K562 (cell line): ENCODE data around the gene ARMH1. TPM values are rescaled to one million over a fixed set of nuclear protein-coding genes. Genes with fewer than 3 reads are reported as not detected.

Experiments used
- ARID3A ChIP-seq: IDR thresholded peaks from 2 replicates; pipeline ENCODE4 v1.6.1; 2012; ENCODE audit warnings: low read depth, low read length, improper control_type of control experiment, borderline replicate concordance
- CREB3 ChIP-seq: fragments of 450-650 bp; conservative IDR thresholded peaks from 2 replicates; pipeline ENCODE4 v1.6.1; 2016; ENCODE audit warnings: missing genetic modification characterization, low read depth, mild to moderate bottlenecking, missing compliant biosample characterization, moderate library complexity
- MXI1 ChIP-seq: IDR thresholded peaks from 2 replicates; pipeline ENCODE4 v1.6.1; 2011; ENCODE audit warnings: low read depth, mild to moderate bottlenecking, improper control_type of control experiment, low read length
- RERE ChIP-seq: sonication (generic); formaldehyde crosslinking; IDR thresholded peaks from 2 replicates; pipeline ENCODE4 v1.8.0; 2023; ENCODE audit warnings: missing genetic modification reagents, mild to moderate bottlenecking, borderline replicate concordance
- ZBTB40 ChIP-seq, 2 experiments: fragments of 450-650 bp in 1 of 2; sonication (generic) in 1 of 2; formaldehyde crosslinking in 1 of 2; IDR thresholded peaks; 2 replicates each; pipeline versions ENCODE4 v1.7.1 to v1.9.0; 2016 to 2022; ENCODE audit warnings: inconsistent platforms in 1 of 2, mild to moderate bottlenecking in 1 of 2, missing genetic modification reagents in 1 of 2
- ZFX ChIP-seq: sonication (generic); formaldehyde crosslinking; IDR thresholded peaks from 2 replicates; pipeline ENCODE4 v1.8.0; 2022; ENCODE audit warnings: mild to moderate bottlenecking, missing genetic modification reagents, moderate library complexity
- ZNF41 ChIP-seq: fragments of 250-450 bp; sonication (Bioruptor Pico); conservative IDR thresholded peaks from 2 replicates; pipeline ENCODE4 v1.4.0; 2020; ENCODE audit warnings: mild to moderate bottlenecking
- ZNF644 ChIP-seq: fragments of 200-800 bp; sonication (Bioruptor generic); IDR thresholded peaks from 2 replicates; pipeline ENCODE4 v1.6.1; 2016; ENCODE audit warnings: low read depth, missing genetic modification characterization, missing compliant biosample characterization
- polyA plus RNA-seq, 8 experiments: library from polyadenylated mRNA; depleted of rRNA in 4 of 8; stranded (reverse) in 5 of 8; unstranded in 3 of 8; fragments of >200 nt; fragmentation: Nextera tagmentation in 2 of 8; fragmentation: Illumina TruSeq in 1 of 8; extraction: Ambion mirVana in 2 of 8; extraction: Trizol in 1 of 8; gene quantifications; 2 replicates each; pipeline versions ENCODE4 v1.2.1 to v1.2.3, GENCODE V29; 2011 to 2014; ENCODE audit warnings: inconsistent platforms in 1 of 8, missing spikeins in 1 of 8
- total RNA-seq, 7 experiments: library from RNA; depleted of rRNA in 6 of 7; stranded (reverse); fragments of >200 nt in 6 of 7; fragmentation: Illumina TruSeq in 2 of 7; extraction: Trizol in 2 of 7; gene quantifications; 2 replicates each; pipeline versions ENCODE4 v1.2.1 to v1.2.3, GENCODE V29; 2011 to 2021; ENCODE audit warnings: low replicate concordance in 1 of 7

Gene ARMH1
- total and polyA plus RNA-seq, 9 of the 15 experiments (the other 6 are each of a cell fraction or from before 2014, with no cell fraction given): 0.41 TPM; not detected in 8

DNA sequence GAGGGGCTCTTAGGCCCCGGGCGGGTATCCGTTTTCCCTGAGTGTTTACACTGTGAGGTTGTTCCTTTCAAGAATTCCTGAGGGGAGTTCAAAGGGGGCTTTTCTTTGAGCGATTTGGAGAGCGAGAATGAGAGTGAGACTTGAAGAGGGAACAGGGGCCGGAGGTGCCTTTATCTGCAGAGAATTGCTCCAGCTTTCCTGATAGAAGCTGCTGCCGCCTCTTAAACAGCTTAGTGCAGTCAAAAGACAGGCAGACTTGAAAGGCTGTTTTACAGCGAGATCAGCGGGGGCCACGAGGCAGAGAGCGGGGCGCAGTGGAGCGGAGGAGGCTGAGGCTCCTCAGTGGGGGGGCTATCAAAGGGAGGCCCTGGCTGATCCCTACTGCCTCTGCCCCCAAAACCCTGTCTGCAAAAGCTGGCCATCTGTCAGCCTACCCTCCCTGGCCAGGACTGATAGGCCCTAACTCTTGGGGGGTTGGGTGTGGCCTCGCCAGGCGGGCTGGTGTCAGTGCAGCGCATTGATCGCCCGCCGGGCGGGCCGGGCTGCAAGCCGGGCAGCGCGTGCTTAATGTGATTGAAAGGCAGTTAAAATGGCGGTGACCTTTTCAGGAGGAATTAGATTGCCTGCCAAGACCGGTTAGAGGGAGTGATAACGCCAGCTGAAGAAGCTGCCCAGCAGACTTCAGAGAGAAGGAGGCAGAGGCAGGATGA lies 36.7 kb upstream of the ARMH1 start (continued):
- TF ChIP-seq RERE (CRISPR knock-in tag) (no peak), ARID3A (0 out of 2 replicates have a peak, but pooled peaks have one; percentile 11), ZNF644 (tag) (no peak), ZNF41 (no peak), CREB3 (tag) (no peak), ZFX (CRISPR knock-in tag) (peak; percentile 34), ZBTB40 (IDR thresholded peaks at IDR 0.05) (no peak), ZBTB40 (CRISPR knock-in tag; IDR thresholded peaks at IDR 0.05) (no peak), MXI1 (no peak; the same call in 1 of the 2 replicates)
